ENCODE results near the gene STAT3. TPM values are rescaled to one million over a fixed set of nuclear protein-coding genes. Genes with fewer than 3 reads are reported as not detected.

The STAT3 gene
- total RNA-seq, 1 experiment from 2014 or later: 61.0 TPM

- CTCF ChIA-PET: interaction anchor here (0.8 to 5.9 kb wide), 6 partner anchors 63 to 203 kb away, joined by 3 to 33 read pairs (median 6); partner anchors contain the start of gene STAT3
- peak; percentile 81 for DNase-seq (ENCODE audit: low read depth, low spot score)
- H3K9me3 ChIP-seq (ENCODE audit: control insufficient read depth in 1 of 2, insufficient read depth in 1 of 2, low read depth in 1 of 2, low read length in 2 of 2): no peaks in the 10 kb centered on the region
- TF ChIP-seq SIN3A (IDR thresholded peaks at IDR 0.05; ENCODE audit: low read depth) (no peak), JUND (IDR thresholded peaks at IDR 0.05) (peak; percentile 93), EGR1 (IDR thresholded peaks at IDR 0.05; ENCODE audit: low read depth) (0 out of 2 replicates have a peak, but pooled peaks have one; percentile 20), ELF1 (IDR thresholded peaks at IDR 0.05; ENCODE audit: borderline replicate concordance, low read depth) (no peak), POLR2AphosphoS5 (IDR thresholded peaks at IDR 0.05; ENCODE audit: low read depth, low read length) (peak; percentile 45; the same call in 1 of the 2 replicates), RAD21 (IDR thresholded peaks at IDR 0.05; ENCODE audit: low read depth) (no peak), MAX (IDR thresholded peaks at IDR 0.05) (peak; percentile 70), FOSL1 (IDR thresholded peaks at IDR 0.05; ENCODE audit: low read depth) (peak; percentile 90), POLR2A (IDR thresholded peaks at IDR 0.05; ENCODE audit: borderline replicate concordance, extremely low read depth, insufficient read depth, insufficient read length) (no peak), CBX3 (IDR thresholded peaks at IDR 0.05; ENCODE audit: low read depth) (peak; percentile 84; the same call in 1 of the 2 replicates), CEBPB (IDR thresholded peaks at IDR 0.05; ENCODE audit: low read depth) (no peak), SP1 (IDR thresholded peaks at IDR 0.05; ENCODE audit: low read depth) (peak; percentile 81)
- H3K27me3 ChIP-seq (ENCODE audit: insufficient read depth, low read length): no peaks in the 10 kb centered on the region
- BruUV-seq (replicated peaks): no TSS peak
- POLR2A ChIA-PET: interaction anchor here (0.6 to 1.7 kb wide), 3 partner anchors 98 to 309 kb away, joined by 3 to 4 read pairs (median 4); partner anchors contain the start of gene CAVIN1
- intact Hi-C loops (cut with micrococcal nuclease): no loop called here
- H3K4me3 ChIP-seq (replicated peaks in 1 of 2; ENCODE audit: low read depth in 1 of 2, low read length in 2 of 2): 0 out of 4 replicates have a peak overlapping the region, but pooled peaks of 1 of the 2 experiments have one; percentile 0
- ATAC-seq: peak; percentile 82
- no peaks in the 10 kb centered on the region for H4K20me1 ChIP-seq (ENCODE audit: insufficient read depth)
- RAD21 ChIA-PET (ENCODE audit: low non-redundant PET in 1 of 2, low total read pairs in 2 of 2, uncharacterized antibody in 2 of 2, unreplicated experiment in 2 of 2): interaction anchor here (1.2 to 2.1 kb wide), 2 partner anchors 78 to 81 kb away, joined by 4 to 6 read pairs; no protein-coding TSS in a partner anchor
- H3K9me2 ChIP-seq (ENCODE audit: insufficient read depth): no peaks in the 10 kb centered on the region
- peak overlapping the region; percentile 34 for H3K9ac ChIP-seq (ENCODE audit: low read length)
- peak overlapping the region; percentile 70; the same call in 1 of the 2 replicates for H3K27ac ChIP-seq (ENCODE audit: low read depth, low read length)
- H2AFZ ChIP-seq (ENCODE audit: low read depth, low read length, poor library complexity, severe bottlenecking): no peak overlapping the region
- peaks cover 11 to 17% of the 10 kb centered on the region in 2 experiments; a peak in 3 of 4 replicates for H3K36me3 ChIP-seq (ENCODE audit: control insufficient read depth in 1 of 2, insufficient read depth in 2 of 2, low read length in 2 of 2)
- H3K4me2 ChIP-seq (ENCODE audit: low read length): peak overlapping the region; percentile 54
- no peaks in the 10 kb centered on the region for H3K79me2 ChIP-seq (ENCODE audit: insufficient read depth, low read length)
- peaks cover 18 to 49% of the 10 kb centered on the region in 2 experiments for H3K4me1 ChIP-seq (ENCODE audit: control insufficient read depth in 1 of 2, insufficient read depth in 2 of 2, low read length in 2 of 2)
Observed at GRCh38 chr17:42325026-42325425, 63.2 kb downstream of the STAT3 start.
